HepG2 (cell line): ENCODE measurements around the gene MAP3K19. TPM values are rescaled to one million over a fixed set of nuclear protein-coding genes. Genes with fewer than 3 reads are reported as not detected.

ENCODE experiments used
- ATAC-seq: fragments of 200-7000 bp; cut with Tn5 transposase; 3 replicates; pipeline ENCODE4 v1.9.1; 2020; ENCODE audit warnings: mild to moderate bottlenecking, moderate library complexity
- BruUV-seq: library from RNA; stranded (reverse); fragments of 400-500 nt; replicated peaks from 2 replicates; lab custom pipeline; 2021; lab: Mats Ljungman, UMichigan
- CTCF ChIA-PET: fragments of 300-600 bp; formaldehyde crosslinking; extraction: SDS; loops from one replicate; lab custom pipeline; 2021; ENCODE audit warnings: low total read pairs, inconsistent platforms, low intra/inter-chr PET ratio; lab: Yijun Ruan, JAX
- POLR2A ChIA-PET: fragments of 350-600 bp; sonication (Branson Sonifier 250); formaldehyde crosslinking; loops from one replicate; lab custom pipeline; 2020; ENCODE audit warnings: antibody characterized with exemption, inconsistent platforms; lab: Yijun Ruan, JAX
- DNase-seq: peaks from one replicate; pipeline ENCODE4 v3.0.0-alpha.2; 2015; ENCODE audit warnings: low spot score
- FAIRE-seq: peaks from 3 replicates; lab custom pipeline; 2011; peaks lifted over from hg19 to GRCh38; lab: Jason Lieb, UNC
- H2AFZ ChIP-seq: one replicate; pipeline ENCODE4 v1.6.1; 2011; ENCODE audit warnings: low read length, inconsistent platforms
- H3K27ac ChIP-seq: fragments of 300-600 bp; 3 replicates; pipeline ENCODE4 v1.8.0; 2011; ENCODE audit warnings: mixed run types, mild to moderate bottlenecking, mixed read lengths, low read length, inconsistent platforms; ENCODE audit not compliant: insufficient read depth; ENCODE audit errors: extremely low read length
- H3K27me3 ChIP-seq, 2 experiments: fragments of 200-600 bp in 1 of 2; 2 replicates in 1 of 2; 3 replicates in 1 of 2; pipeline versions ENCODE4 v1.6.0 to v1.8.0; 2011; ENCODE audit warnings: low read length in 2 of 2, mild to moderate bottlenecking in 2 of 2, moderate library complexity in 2 of 2, inconsistent platforms in 1 of 2; ENCODE audit not compliant: insufficient read depth in 2 of 2, control insufficient read depth in 1 of 2
- H3K36me3 ChIP-seq, 2 experiments: fragments of 200-600 bp in 1 of 2; replicated peaks in 1 of 2; 2 replicates in 1 of 2; 3 replicates in 1 of 2; pipeline versions ENCODE4 v1.5.1 to v1.8.0; 2011; ENCODE audit warnings: low read length in 2 of 2, inconsistent platforms in 1 of 2; ENCODE audit not compliant: insufficient read depth in 2 of 2, control insufficient read depth in 1 of 2
- H3K4me1 ChIP-seq: 2 replicates; pipeline ENCODE4 v1.5.1; 2012; ENCODE audit warnings: low read length, inconsistent platforms; ENCODE audit not compliant: insufficient read depth
- H3K4me2 ChIP-seq: 2 replicates; pipeline ENCODE4 v1.6.0; 2011; ENCODE audit warnings: low read depth, low read length, inconsistent platforms
- H3K4me3 ChIP-seq, 3 experiments: fragments of 200-600 bp in 1 of 3; sonication (generic), shearing (Covaris generic) in 1 of 3; replicated peaks in 1 of 3; 2 replicates each; pipeline ENCODE4 v1.5.1; 2011 to 2016; ENCODE audit warnings: low read length in 3 of 3, inconsistent platforms in 2 of 3, low read depth in 2 of 3, mild to moderate bottlenecking in 2 of 3, control low read depth in 1 of 3, mixed read lengths in 1 of 3; ENCODE audit not compliant: insufficient read depth in 1 of 3
- H3K79me2 ChIP-seq: one replicate; pipeline ENCODE4 v1.6.1; 2011; ENCODE audit warnings: low read length, inconsistent platforms; ENCODE audit not compliant: insufficient read depth
- H3K9ac ChIP-seq: 2 replicates; pipeline ENCODE4 v1.6.0; 2011; ENCODE audit warnings: mild to moderate bottlenecking, low read depth, low read length, inconsistent platforms; ENCODE audit not compliant: insufficient read depth
- H3K9me3 ChIP-seq: 2 replicates; pipeline ENCODE4 v1.5.1; 2012; ENCODE audit warnings: mild to moderate bottlenecking, low read length
- H4K20me1 ChIP-seq: 2 replicates; pipeline ENCODE4 v1.6.0; 2011; ENCODE audit warnings: inconsistent platforms, mild to moderate bottlenecking, low read length, moderate library complexity; ENCODE audit not compliant: insufficient read depth
- FOSL2 ChIP-seq: sonication (generic); formaldehyde crosslinking; IDR thresholded peaks from 2 replicates; pipeline ENCODE4 v1.4.0; 2020; ENCODE audit warnings: missing genetic modification reagents
- GRHL1 ChIP-seq: sonication (generic); formaldehyde crosslinking; conservative IDR thresholded peaks from 2 replicates; pipeline ENCODE4 v1.8.0; 2022; ENCODE audit warnings: missing genetic modification reagents
- HINFP ChIP-seq: sonication (generic); formaldehyde crosslinking; IDR thresholded peaks from 2 replicates; pipeline ENCODE4 v1.4.0; 2020; ENCODE audit warnings: low read depth, mild to moderate bottlenecking, missing genetic modification reagents
- HOXA9 ChIP-seq: sonication (generic); formaldehyde crosslinking; IDR thresholded peaks from 2 replicates; pipeline ENCODE4 v1.8.1; 2022; ENCODE audit warnings: missing genetic modification reagents, mild to moderate bottlenecking, moderate library complexity, borderline replicate concordance
- JUND ChIP-seq: sonication (generic); formaldehyde crosslinking; IDR thresholded peaks from 2 replicates; pipeline ENCODE4 v1.8.0; 2022; ENCODE audit warnings: mild to moderate bottlenecking, missing genetic modification reagents
- MAFF ChIP-seq: IDR thresholded peaks from 2 replicates; pipeline ENCODE4 v1.6.1; 2011; ENCODE audit warnings: low read depth, low read length, improper control_type of control experiment
- MEIS1 ChIP-seq: sonication (generic); formaldehyde crosslinking; IDR thresholded peaks from 2 replicates; pipeline ENCODE4 v1.9.0; 2021; ENCODE audit warnings: mild to moderate bottlenecking, missing genetic modification reagents, moderate library complexity, borderline replicate concordance
- NFYC ChIP-seq: IDR thresholded peaks from 2 replicates; pipeline ENCODE4 v1.6.1; 2016; ENCODE audit warnings: missing genetic modification reagents, missing compliant biosample characterization
- SOX5 ChIP-seq: IDR thresholded peaks from 2 replicates; pipeline ENCODE4 v1.6.1; 2016; ENCODE audit warnings: borderline replicate concordance
- YEATS2 ChIP-seq: sonication (generic); formaldehyde crosslinking; IDR thresholded peaks from 2 replicates; pipeline ENCODE4 v1.4.0; 2020; ENCODE audit warnings: missing genetic modification reagents, borderline replicate concordance
- ZBTB37 ChIP-seq: sonication (generic); formaldehyde crosslinking; IDR thresholded peaks from 2 replicates; pipeline ENCODE4 v1.4.0; 2020; ENCODE audit warnings: mild to moderate bottlenecking, missing genetic modification reagents
- ZBTB38 ChIP-seq: sonication (generic); formaldehyde crosslinking; IDR thresholded peaks from 2 replicates; pipeline ENCODE4 v1.5.1; 2020; ENCODE audit warnings: mild to moderate bottlenecking, missing genetic modification reagents
- ZMAT3 ChIP-seq: sonication (generic); formaldehyde crosslinking; conservative IDR thresholded peaks from 2 replicates; pipeline ENCODE4 v1.7.0; 2021; ENCODE audit warnings: missing genetic modification reagents
- ZNF333 ChIP-seq: sonication (generic); formaldehyde crosslinking; IDR thresholded peaks from 2 replicates; pipeline ENCODE4 v1.4.0; 2020; ENCODE audit warnings: mild to moderate bottlenecking, missing genetic modification reagents, borderline replicate concordance
- ZNF431 ChIP-seq: sonication (generic); formaldehyde crosslinking; IDR thresholded peaks from 2 replicates; pipeline ENCODE4 v1.9.0; 2022; ENCODE audit warnings: missing genetic modification reagents, low read depth, mild to moderate bottlenecking, borderline replicate concordance
- ZNF704 ChIP-seq: sonication (generic); formaldehyde crosslinking; IDR thresholded peaks from 2 replicates; pipeline ENCODE4 v1.8.1; 2023; ENCODE audit warnings: mild to moderate bottlenecking, inconsistent platforms, moderate library complexity, missing genetic modification reagents, borderline replicate concordance
- ZNF720 ChIP-seq: sonication (generic); formaldehyde crosslinking; IDR thresholded peaks from 2 replicates; pipeline ENCODE4 v1.4.0; 2020; ENCODE audit warnings: missing genetic modification reagents
- WGBS: methylation state at CpG from one replicate; pipeline ENCODE4 v1.1.6; 2017; ENCODE audit warnings: low lambda C conversion rate; 5-methylcytosine and 5-hydroxymethylcytosine counted together
- in situ Hi-C: cut with HindIII; loops from 2 replicates; pipeline ENCODE4 v1.10.0; 2017; ENCODE audit warnings: low pct_unique_long_range_greater_than_20kb; ENCODE audit not compliant: extremely low pct_ligation_motif_present
- intact Hi-C: fragments of 100-400 bp; cut with micrococcal nuclease; formaldehyde crosslinking; loops from one replicate; pipeline ENCODE4 v1.10.0; 2022; ENCODE audit not compliant: unreplicated experiment
- polyA plus RNA-seq, 8 experiments: library from polyadenylated mRNA; depleted of rRNA in 3 of 8; stranded (reverse) in 7 of 8; unstranded in 1 of 8; fragments of >200 nt; fragmentation: Illumina TruSeq in 4 of 8; extraction: Trizol in 4 of 8; gene quantifications; 2 replicates each; pipeline versions ENCODE4 v1.2.1 to v1.2.3, GENCODE V29; 2011 to 2016; ENCODE audit warnings: low read depth in 4 of 8, missing spikeins in 1 of 8, mixed read lengths in 1 of 8; ENCODE audit not compliant: insufficient read depth in 1 of 8
- total RNA-seq, 5 experiments: library from RNA; depleted of rRNA; stranded (reverse); fragments of >200 nt; fragmentation: Illumina TruSeq; extraction: Trizol; gene quantifications; 2 replicates each; pipeline ENCODE4 v1.2.3, GENCODE V29; 2016; ENCODE audit warnings: low read depth in 1 of 5

MAP3K19 gene
- total and polyA plus RNA-seq, 2 of the 13 experiments (the other 11 are each of a cell fraction or from before 2014, with no cell fraction given), result not detected

DNA sequence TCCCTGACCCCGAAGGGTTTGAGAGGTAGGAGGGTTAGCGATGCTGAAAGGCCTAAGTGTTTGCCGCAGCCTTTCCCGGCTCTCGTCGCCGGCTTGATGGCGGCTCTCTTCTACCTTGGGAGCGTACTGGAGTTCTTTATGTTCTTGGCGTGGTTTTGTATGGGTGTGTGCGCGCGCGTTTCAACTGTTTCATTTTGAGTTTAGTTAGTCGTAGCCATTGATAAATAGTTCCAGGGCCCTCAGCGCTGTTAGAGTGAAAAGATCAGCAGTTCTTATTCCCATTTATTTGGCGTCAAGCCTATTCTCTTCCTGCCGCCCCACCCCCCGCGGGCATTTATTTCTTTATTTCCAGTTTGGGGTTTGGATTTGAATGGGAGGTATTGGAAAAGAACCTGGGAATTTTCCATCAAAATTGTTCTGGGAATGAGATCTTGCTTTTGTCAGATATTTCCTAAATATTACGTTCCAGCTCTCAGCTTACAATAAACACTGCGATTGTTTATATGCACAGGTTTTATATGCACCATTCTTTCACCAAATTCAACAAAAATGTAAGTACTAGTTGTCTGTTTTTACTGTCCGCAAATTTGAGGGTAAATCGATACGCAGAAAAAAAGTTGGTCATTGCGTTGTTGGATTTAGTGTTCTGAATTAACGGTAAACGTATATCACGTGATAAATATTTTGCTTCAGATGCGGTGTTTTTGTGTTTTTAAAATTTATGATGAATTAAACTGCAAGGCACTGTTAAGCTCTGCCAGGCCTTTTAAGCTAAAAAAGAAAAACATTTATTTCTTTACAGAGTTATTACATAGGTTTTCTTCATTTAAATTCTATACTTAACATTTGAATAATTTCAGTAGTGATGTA lies 127.7 kb downstream of the MAP3K19 start:
- peaks cover 61% of the 10 kb centered on the region for H3K79me2 ChIP-seq
- in situ Hi-C loops, result no loop called here
- POLR2A ChIA-PET, result interaction anchor here (0.5 to 2.7 kb wide), 6 partner anchors 7 to 611 kb away, joined by 3 to 15 read pairs (median 8); partner anchors contain the start of genes R3HDM1, RAB3GAP1 and ZRANB3
- H3K9me3 ChIP-seq, result no peaks in the 10 kb centered on the region
- H3K4me3 ChIP-seq, result peak overlapping the region; percentile 77 to 100 (median 96)
- peaks cover 51% of the 10 kb centered on the region for H4K20me1 ChIP-seq
- peak overlapping the region; percentile 89 for H3K4me2 ChIP-seq
- intact Hi-C loops, result loop anchor here (5.0 to 10.0 kb wide), 4 partner anchors 135 to 805 kb away; partner anchors contain the start of genes R3HDM1, RAB3GAP1 and ZRANB3
- peak overlapping the region; percentile 99 for H3K27ac ChIP-seq
- H3K27me3 ChIP-seq, result no peaks in the 10 kb centered on the region; a peak in 1 of 5 replicates
- WGBS, result under 1% methylated on average over 30 of the region's 30 CpGs
- FAIRE-seq, result no peak
- H2AFZ ChIP-seq, result no peak overlapping the region
- CTCF ChIA-PET, result no interaction called here
- peak; percentile 19 for ATAC-seq
- H3K4me1 ChIP-seq, result peaks cover 49% of the 10 kb centered on the region
- H3K36me3 ChIP-seq, result peaks cover 2 to 10% of the 10 kb centered on the region in 2 experiments
- peak overlapping the region; percentile 99 for H3K9ac ChIP-seq
- BruUV-seq, result no TSS peak
- no peak for DNase-seq
- no peak for TF ChIP-seq HINFP
- TF ChIP-seq MEIS1 (CRISPR knock-in tag), result no peak; the same call in 1 of the 2 replicates
- TF ChIP-seq HOXA9 (CRISPR knock-in tag), result 0 out of 2 replicates have a peak, but pooled peaks have one; percentile 6
- TF ChIP-seq MAFF, result no peak
- no peak for TF ChIP-seq ZNF333 (CRISPR knock-in tag)
- TF ChIP-seq FOSL2, result no peak
- no peak for TF ChIP-seq ZBTB37 (CRISPR knock-in tag)
- TF ChIP-seq YEATS2, result no peak
- TF ChIP-seq SOX5 (CRISPR knock-in tag), result no peak
- TF ChIP-seq ZBTB38 (CRISPR knock-in tag), result no peak
- no peak for TF ChIP-seq ZNF720 (CRISPR knock-in tag)
- no peak for TF ChIP-seq GRHL1 (CRISPR knock-in tag)
- no peak for TF ChIP-seq JUND (CRISPR knock-in tag)
- TF ChIP-seq ZNF431, result no peak
- TF ChIP-seq ZMAT3, result no peak
- TF ChIP-seq NFYC (CRISPR knock-in tag), result no peak
- 0 out of 2 replicates have a peak, but pooled peaks have one; percentile 14 for TF ChIP-seq ZNF704 (CRISPR knock-in tag)
